Upper lobe of right lung (tissue), 1 donor: Measurements from ENCODE around the gene PARS2. TPM values are rescaled to one million over a fixed set of nuclear protein-coding genes. Genes with fewer than 3 reads are reported as not detected.
A peak's percentile ranks its signal among the peaks of the same experiment; 100 is the strongest.

Source experiments
- ATAC-seq: fragments of 200-7000 bp; cut with Tn5 transposase; one replicate; pipeline ENCODE4 v1.9.1; 2020; ENCODE audit warnings: mild to moderate bottlenecking, moderate library complexity
- DNase-seq: peaks from one replicate; pipeline ENCODE4 v3.0.0-alpha.2; 2020
- H3K27ac ChIP-seq: fragments of 200-600 bp; one replicate; pipeline ENCODE4 v1.8.0; 2022
- H3K27me3 ChIP-seq: fragments of 200-600 bp; one replicate; pipeline ENCODE4 v1.8.0; 2022; ENCODE audit warnings: mild to moderate bottlenecking
- H3K36me3 ChIP-seq: fragments of 200-600 bp; one replicate; pipeline ENCODE4 v1.8.0; 2022
- H3K4me1 ChIP-seq: fragments of 200-600 bp; one replicate; pipeline ENCODE4 v1.8.0; 2022
- H3K4me3 ChIP-seq: fragments of 200-600 bp; one replicate; pipeline ENCODE4 v1.8.0; 2022; ENCODE audit warnings: mild to moderate bottlenecking
- H3K9me3 ChIP-seq: fragments of 200-600 bp; one replicate; pipeline ENCODE4 v1.8.0; 2022
- CTCF ChIP-seq: fragments of 200-600 bp; IDR thresholded peaks from one replicate; pipeline ENCODE4 v1.8.0; 2022; ENCODE audit warnings: antibody characterized with exemption
- intact Hi-C: fragments of 100-400 bp; cut with DNase I; formaldehyde crosslinking; loops from one replicate; pipeline ENCODE4 v1.11.0; 2022
- total RNA-seq: library from RNA; stranded (reverse); fragmentation: NEBNext Ultra II Directional; extraction: Animal tissue kit (Norgen Biotek cat#: 25700); gene quantifications from one replicate; pipeline ENCODE4 v1.2.1, GENCODE V29; 2021
- donor health status: DM: no; HTN: yes; CAD: no; lungs with severe emphysema.

PARS2 gene
- total RNA-seq, 1 donor from 2014 or later: 3.5 TPM

GRCh38 chr1:54806931-54807611, 42.7 kb upstream of the PARS2 start:
- H3K4me3 ChIP-seq: no peak overlapping the region
- ATAC-seq (peak; percentile 37), DNase-seq (no peak)
- H3K9me3 ChIP-seq: no peaks in the 10 kb centered on the region
- no peak overlapping the region for H3K27ac ChIP-seq
- peaks cover under 1% of the 10 kb centered on the region for H3K4me1 ChIP-seq
- H3K36me3 ChIP-seq: no peaks in the 10 kb centered on the region
- no peak for TF ChIP-seq CTCF
- intact Hi-C loops: no loop called here
- peaks cover 9% of the 10 kb centered on the region for H3K27me3 ChIP-seq

GRCh38 chr1:54805981-54806381, 41.7 kb upstream of the PARS2 start:
- Histone ChIP-seq H3K27ac (no peak overlapping the region), H3K36me3 (no peaks in the 10 kb centered on the region), H3K4me1 (peaks cover 7% of the 10 kb centered on the region), H3K9me3 (no peaks in the 10 kb centered on the region), H3K4me3 (no peak overlapping the region), H3K27me3 (peaks cover 20% of the 10 kb centered on the region)
- no peak for TF ChIP-seq CTCF
- DNase-seq (no peak), ATAC-seq (no peak)
- intact Hi-C loops: no loop called here

- intact Hi-C loops: no loop called here
- Histone ChIP-seq H3K9me3 (no peaks in the 10 kb centered on the region), H3K27ac (no peak overlapping the region), H3K27me3 (peaks cover 20% of the 10 kb centered on the region), H3K4me3 (no peak overlapping the region), H3K4me1 (peaks cover 7% of the 10 kb centered on the region), H3K36me3 (no peaks in the 10 kb centered on the region)
- ATAC-seq (no peak), DNase-seq (no peak)
- no peak for TF ChIP-seq CTCF
Observed at GRCh38 chr1:54805466-54805865, 41.1 kb upstream of the PARS2 start.

GRCh38 chr1:54804471-54805132, 40.3 kb upstream of the PARS2 start:
- DNase-seq (no peak), ATAC-seq (no peak)
- Histone ChIP-seq H3K27ac (no peak overlapping the region), H3K27me3 (peaks cover 20% of the 10 kb centered on the region), H3K4me1 (peaks cover 7% of the 10 kb centered on the region), H3K4me3 (no peak overlapping the region), H3K36me3 (no peaks in the 10 kb centered on the region), H3K9me3 (no peaks in the 10 kb centered on the region)
- intact Hi-C loops: no loop called here
- TF ChIP-seq CTCF: no peak

GRCh38 chr1:54803761-54804470, 39.6 kb upstream of the PARS2 start:
- intact Hi-C loops: no loop called here
- no peak for TF ChIP-seq CTCF
- H3K27ac ChIP-seq: no peak overlapping the region

More at GRCh38 chr1:54803761-54804470, 39.6 kb upstream of the PARS2 start:
- Histone ChIP-seq H3K9me3 (no peaks in the 10 kb centered on the region), H3K36me3 (no peaks in the 10 kb centered on the region), H3K4me3 (no peak overlapping the region), H3K27me3 (peaks cover 20% of the 10 kb centered on the region), H3K4me1 (peaks cover 7% of the 10 kb centered on the region)
- no peak for ATAC-seq
- no peak for DNase-seq
